ENCODE data around the gene RBM3. TPM values are rescaled to one million over a fixed set of nuclear protein-coding genes. Genes with fewer than 3 reads are reported as not detected.

Gene RBM3
- total RNA-seq, 2 donors from 2014 or later: 319 to 380 TPM

DNA sequence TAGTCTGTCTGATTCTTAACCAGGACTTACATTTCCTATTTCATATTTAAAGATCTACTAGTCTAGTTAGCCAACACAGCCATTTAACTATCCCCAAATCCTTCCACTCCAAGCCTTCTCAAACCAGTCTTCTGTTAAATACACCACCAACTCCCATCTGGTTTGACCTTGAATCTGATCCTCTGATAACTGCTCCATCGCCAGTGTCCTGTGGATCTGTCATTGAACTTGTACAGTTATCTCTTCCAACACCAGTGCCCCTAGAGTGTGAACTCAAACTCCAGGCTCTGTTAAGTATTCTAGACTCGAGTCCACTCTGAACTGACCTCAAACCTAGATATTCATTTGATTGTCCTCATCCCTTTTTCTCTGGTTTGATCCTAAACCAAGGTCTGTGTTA, 37.4 kb downstream of the RBM3 start:
- no peak for ATAC-seq
- H3K4me3 Mint-ChIP-seq: no peak overlapping the region
- DNase-seq: no peak
- H3K27ac Mint-ChIP-seq: no peak overlapping the region
- no peaks in the 10 kb centered on the region for H3K9me3 ChIP-seq (ENCODE audit: control insufficient read depth, low read length, poor library complexity, severe bottlenecking)
- no peaks in the 10 kb centered on the region for H3K4me1 Mint-ChIP-seq
- H3K27me3 Mint-ChIP-seq: no peaks in the 10 kb centered on the region
- no peaks in the 10 kb centered on the region for H3K36me3 Mint-ChIP-seq (ENCODE audit: low read depth)

GRCh38 chrX:48613502-48614160, 39.3 kb downstream of the RBM3 start:
- Mint-ChIP-seq H3K27ac (no peak overlapping the region), H3K36me3 (ENCODE audit: low read depth) (no peaks in the 10 kb centered on the region), H3K4me3 (no peak overlapping the region), H3K27me3 (no peaks in the 10 kb centered on the region), H3K4me1 (no peaks in the 10 kb centered on the region)
- no peak for ATAC-seq
- no peaks in the 10 kb centered on the region for H3K9me3 ChIP-seq (ENCODE audit: control insufficient read depth, low read length, poor library complexity, severe bottlenecking)
- no peak for DNase-seq

DNA sequence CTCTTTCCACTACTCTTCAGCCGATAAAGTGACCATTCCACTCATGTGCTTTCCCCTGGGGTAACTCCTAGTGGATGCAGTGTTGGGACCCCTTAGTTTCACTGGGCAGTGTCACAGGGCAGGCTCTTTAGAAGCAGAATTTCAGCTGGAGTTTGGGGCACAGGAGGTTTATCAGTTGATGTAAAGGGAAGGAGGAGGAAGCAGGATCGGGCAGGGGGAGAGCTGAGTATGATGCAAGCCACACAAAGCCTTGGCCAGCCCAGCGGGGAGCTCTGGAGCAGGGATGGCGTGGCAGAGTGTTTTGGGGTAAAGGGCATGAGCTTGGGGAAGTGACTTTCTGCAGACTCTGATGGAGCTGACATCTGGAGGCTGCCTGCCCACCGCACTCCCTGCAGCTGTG, 42.3 kb downstream of the RBM3 start:
- no peaks in the 10 kb centered on the region for H3K9me3 ChIP-seq (ENCODE audit: control insufficient read depth, low read length, poor library complexity, severe bottlenecking)
- H3K4me1 Mint-ChIP-seq: no peaks in the 10 kb centered on the region
- no peak overlapping the region for H3K4me3 Mint-ChIP-seq
- DNase-seq (no peak), ATAC-seq (no peak)
- H3K36me3 Mint-ChIP-seq (ENCODE audit: low read depth): no peaks in the 10 kb centered on the region
- no peak overlapping the region for H3K27ac Mint-ChIP-seq
- H3K27me3 Mint-ChIP-seq: no peaks in the 10 kb centered on the region

GRCh38 chrX:48617542-48618340, 43.5 kb downstream of the RBM3 start:
- Mint-ChIP-seq H3K4me1 (no peaks in the 10 kb centered on the region), H3K27ac (no peak overlapping the region), H3K27me3 (no peaks in the 10 kb centered on the region), H3K4me3 (no peak overlapping the region), H3K36me3 (ENCODE audit: low read depth) (no peaks in the 10 kb centered on the region)
- DNase-seq: no peak
- H3K9me3 ChIP-seq (ENCODE audit: control insufficient read depth, low read length, poor library complexity, severe bottlenecking): no peaks in the 10 kb centered on the region
- ATAC-seq: no peak

GRCh38 chrX:48626401-48627298, 52.4 kb downstream of the RBM3 start:
- no peak for DNase-seq
- Mint-ChIP-seq H3K27me3 (no peaks in the 10 kb centered on the region), H3K4me3 (no peak overlapping the region)

More at GRCh38 chrX:48626401-48627298, 52.4 kb downstream of the RBM3 start:
- no peaks in the 10 kb centered on the region for H3K4me1 Mint-ChIP-seq
- ATAC-seq: no peak
- H3K27ac Mint-ChIP-seq: no peak overlapping the region
- no peaks in the 10 kb centered on the region for H3K36me3 Mint-ChIP-seq (ENCODE audit: low read depth)
- no peaks in the 10 kb centered on the region for H3K9me3 ChIP-seq (ENCODE audit: control insufficient read depth, low read length, poor library complexity, severe bottlenecking)

Other genes with a start within 250 kb of the RBM3 start
- gene SSX3, start 217.8 kb upstream of the RBM3 start, total RNA-seq: not detected
- gene SSX4, start 190.9 kb upstream of the RBM3 start, total RNA-seq: not detected
- gene SSX4B, start 162.5 kb upstream of the RBM3 start, total RNA-seq: not detected
- gene SLC38A5, start 104.2 kb upstream of the RBM3 start, total RNA-seq: 10 to 100 TPM; 25.2 to 27.7 TPM
- gene FTSJ1, start 98.3 kb upstream of the RBM3 start, total RNA-seq: 10 to 100 TPM; 59.9 to 70.1 TPM
- gene PORCN, start 65.5 kb upstream of the RBM3 start, total RNA-seq: 10 to 100 TPM; 13.3 to 18.0 TPM
- 10 to 100 TPM; 43.9 to 53.6 TPM for gene EBP, start 52.7 kb upstream of the RBM3 start, total RNA-seq
- 10 to 100 TPM; 23.2 to 31.3 TPM for gene TBC1D25, start 34.8 kb upstream of the RBM3 start, total RNA-seq
- 10 to 100 TPM; 49.1 to 53.3 TPM for gene WDR13, start 23.0 kb downstream of the RBM3 start, total RNA-seq
- 100 to 1,000 TPM in 1 of 2 donors, 10 to 100 TPM in 1; 86.0 to 105 TPM for gene WAS, start 109.3 kb downstream of the RBM3 start, total RNA-seq
- gene SUV39H1, start 122.2 kb downstream of the RBM3 start, total RNA-seq: 1 to 10 TPM; 5.8 to 6.4 TPM
- not detected for gene GLOD5, start 187.3 kb downstream of the RBM3 start, total RNA-seq
- 1 to 10 TPM in 1 of 2 donors, under 1 TPM in 1; 0.32 to 7.6 TPM for gene GATA1, start 212.1 kb downstream of the RBM3 start, total RNA-seq
- 10 to 100 TPM; 83.4 to 84.4 TPM for gene HDAC6, start 227.6 kb downstream of the RBM3 start, total RNA-seq

Data from T-helper 17 cell (primary cell).